PC-9 (cell line): ENCODE measurements around the gene DLG1. TPM values are rescaled to one million over a fixed set of nuclear protein-coding genes. Genes with fewer than 3 reads are reported as not detected.

Experiments used
- BruUV-seq: library from RNA; stranded (reverse); fragments of 400-500 nt; replicated peaks from 2 replicates; lab custom pipeline; 2021; lab: Mats Ljungman, UMichigan
- CTCF ChIA-PET: fragments of 300-600 bp; sonication (Branson Sonifier 250); formaldehyde crosslinking; loops from one replicate; lab custom pipeline; 2022; ENCODE audit warnings: antibody characterized with exemption; lab: Charles Lee
- POLR2A ChIA-PET: fragments of 300-600 bp; sonication (Branson Sonifier 250); formaldehyde crosslinking; loops from one replicate; lab custom pipeline; 2022; ENCODE audit warnings: antibody characterized with exemption; ENCODE audit not compliant: unreplicated experiment; lab: Charles Lee
- DNase-seq, 2 experiments: peaks; one replicate each; pipeline versions ENCODE4 v3.0.0 to v3.0.0-alpha.2; 2015 to 2022; ENCODE audit warnings: mixed read lengths in 1 of 2
- H2AFZ ChIP-seq: fragments of 200-600 bp; sonication (generic); 2 replicates; pipeline ENCODE4 v1.8.1; 2017; ENCODE audit warnings: antibody characterized with exemption
- H3F3A ChIP-seq: fragments of 200-600 bp; sonication (generic); 2 replicates; pipeline ENCODE4 v1.8.1; 2017; ENCODE audit warnings: antibody characterized with exemption, mild to moderate bottlenecking, low read depth; ENCODE audit not compliant: insufficient read depth
- H3K27ac ChIP-seq: fragments of 200-600 bp; sonication (generic); 2 replicates; pipeline ENCODE4 v1.6.1; 2016; ENCODE audit warnings: mixed run types
- H3K27me3 ChIP-seq: fragments of 200-600 bp; sonication (generic); 2 replicates; pipeline ENCODE4 v1.6.1; 2016; ENCODE audit warnings: low read depth, mixed run types; ENCODE audit not compliant: insufficient read depth
- H3K36me3 ChIP-seq: fragments of 200-600 bp; sonication (generic); 2 replicates; pipeline ENCODE4 v1.6.1; 2016; ENCODE audit warnings: low read depth, mixed run types
- H3K4me1 ChIP-seq: fragments of 200-600 bp; sonication (generic); replicated peaks from 2 replicates; pipeline ENCODE4 v1.6.1; 2016; ENCODE audit warnings: mixed run types; ENCODE audit not compliant: insufficient read depth
- H3K4me2 ChIP-seq: fragments of 200-600 bp; sonication (generic); 2 replicates; pipeline ENCODE4 v1.6.1; 2017; ENCODE audit warnings: mixed run types
- H3K4me3 ChIP-seq: fragments of 200-600 bp; sonication (generic); 2 replicates; pipeline ENCODE4 v1.6.1; 2016; ENCODE audit warnings: mixed run types
- H3K79me2 ChIP-seq: fragments of 200-600 bp; sonication (generic); 2 replicates; pipeline ENCODE4 v1.6.1; 2017; ENCODE audit warnings: low read depth, mixed run types
- H3K9me2 ChIP-seq: fragments of 200-600 bp; sonication (generic); 2 replicates; pipeline ENCODE4 v1.8.1; 2017; ENCODE audit warnings: mild to moderate bottlenecking; ENCODE audit not compliant: insufficient read depth
- H3K9me3 ChIP-seq: fragments of 200-600 bp; sonication (generic); 2 replicates; pipeline ENCODE4 v1.8.1; 2016; ENCODE audit warnings: low read depth; ENCODE audit not compliant: insufficient read depth
- H4K20me1 ChIP-seq: fragments of 200-600 bp; sonication (generic); 2 replicates; pipeline ENCODE4 v1.8.1; 2017; ENCODE audit not compliant: insufficient read depth
- CTCF ChIP-seq: fragments of 200-600 bp; sonication (generic); conservative IDR thresholded peaks from 2 replicates; pipeline ENCODE4 v1.6.1; 2017; ENCODE audit warnings: mixed run types, antibody characterized with exemption, mild to moderate bottlenecking, moderate library complexity
- EZH2 ChIP-seq: fragments of 200-600 bp; sonication (generic); IDR thresholded peaks from 2 replicates; pipeline ENCODE4 v1.8.0; 2017; ENCODE audit warnings: antibody characterized with exemption, low read depth
- intact Hi-C: fragments of 100-400 bp; cut with micrococcal nuclease; formaldehyde crosslinking; loops from one replicate; pipeline ENCODE4 v1.10.0; 2022; ENCODE audit not compliant: unreplicated experiment
- total RNA-seq: library from RNA; stranded (reverse); gene quantifications from 2 replicates; pipeline ENCODE4 v1.2.3, GENCODE V29; 2021

Gene DLG1
- total RNA-seq, 1 experiment from 2014 or later: 201 TPM

- DNase-seq: peak in 1 of 2 experiments; percentile 21
- Histone ChIP-seq H3K9me3 (peaks cover 4% of the 10 kb centered on the region; the same call in 1 of the 2 replicates), H3K4me1 (no peaks in the 10 kb centered on the region), H3K4me2 (no peak overlapping the region), H3K4me3 (no peak overlapping the region), H3K9me2 (no peaks in the 10 kb centered on the region), H3F3A (peaks cover 33% of the 10 kb centered on the region), H3K79me2 (no peaks in the 10 kb centered on the region), H3K27me3 (no peaks in the 10 kb centered on the region), H2AFZ (no peak overlapping the region), H4K20me1 (peaks cover 12% of the 10 kb centered on the region; the same call in 1 of the 2 replicates), H3K27ac (no peak overlapping the region), H3K36me3 (peaks cover 71% of the 10 kb centered on the region)
- ChIA-PET CTCF (no interaction called here), POLR2A (no interaction called here)
- intact Hi-C loops: no loop called here
- BruUV-seq: no TSS peak
- TF ChIP-seq CTCF (no peak), EZH2 (no peak)
Observed at GRCh38 chr3:197135212-197135611, 163.2 kb downstream of the DLG1 start.

GRCh38 chr3:197132916-197133530 lies 165.4 kb downstream of the DLG1 start:
- H3K4me3 ChIP-seq: no peak overlapping the region
- BruUV-seq: TSS peak; percentile 3
- no peak for TF ChIP-seq EZH2
- TF ChIP-seq CTCF: no peak

GRCh38 chr3:197125636-197126035 lies 172.8 kb downstream of the DLG1 start:
- Histone ChIP-seq H3K4me2 (no peak overlapping the region), H3K9me3 (no peaks in the 10 kb centered on the region), H3K36me3 (peaks cover 50% of the 10 kb centered on the region), H3K27me3 (no peaks in the 10 kb centered on the region), H3F3A (peaks cover 24% of the 10 kb centered on the region; the same call in 1 of the 2 replicates), H3K27ac (no peak overlapping the region), H4K20me1 (peaks cover 22% of the 10 kb centered on the region; the same call in 1 of the 2 replicates), H3K4me1 (no peaks in the 10 kb centered on the region), H2AFZ (no peak overlapping the region), H3K4me3 (no peak overlapping the region), H3K9me2 (no peaks in the 10 kb centered on the region), H3K79me2 (no peaks in the 10 kb centered on the region)
- intact Hi-C loops: no loop called here
- ChIA-PET POLR2A (no interaction called here), CTCF (no interaction called here)
- no peak for TF ChIP-seq EZH2
- TF ChIP-seq CTCF: no peak
- no TSS peak for BruUV-seq
- no peak for DNase-seq

More at GRCh38 chr3:197132916-197133530, 165.4 kb downstream of the DLG1 start:
- Histone ChIP-seq H4K20me1 (peaks cover 12% of the 10 kb centered on the region; the same call in 1 of the 2 replicates), H3K79me2 (no peaks in the 10 kb centered on the region), H3K4me1 (no peaks in the 10 kb centered on the region), H3F3A (peaks cover 26% of the 10 kb centered on the region), H3K9me3 (peaks cover 4% of the 10 kb centered on the region; the same call in 1 of the 2 replicates), H3K36me3 (peaks cover 78% of the 10 kb centered on the region), H3K4me2 (no peak overlapping the region), H3K9me2 (no peaks in the 10 kb centered on the region), H3K27me3 (no peaks in the 10 kb centered on the region), H2AFZ (no peak overlapping the region), H3K27ac (no peak overlapping the region)
- CTCF ChIA-PET: no interaction called here
- intact Hi-C loops: no loop called here
- peak in 1 of 2 experiments; percentile 28 for DNase-seq
- POLR2A ChIA-PET: interaction anchor here (0.6 kb wide), 2 partner anchors 324 to 754 kb away, joined by 3 to 6 read pairs; no protein-coding TSS in a partner anchor
